ENCODE results near the gene LAPTM4A. TPM values are rescaled to one million over a fixed set of nuclear protein-coding genes. Genes with fewer than 3 reads are reported as not detected.
A peak's percentile ranks its signal among the peaks of the same experiment; 100 is the strongest.

LAPTM4A gene
- total RNA-seq, 4 donors from 2014 or later, result 138 to 216 (median 191) TPM

- Histone ChIP-seq H3K4me3 (no peak overlapping the region), H3K36me3 (peaks cover 0 to 3% (median 0%) of the 10 kb centered on the region in 3 donors)
- TF ChIP-seq POLR2A (IDR thresholded peaks at IDR 0.05) (no peak), EP300 (IDR thresholded peaks at IDR 0.05) (no peak)
- TF ChIP-seq, protein P1, sequence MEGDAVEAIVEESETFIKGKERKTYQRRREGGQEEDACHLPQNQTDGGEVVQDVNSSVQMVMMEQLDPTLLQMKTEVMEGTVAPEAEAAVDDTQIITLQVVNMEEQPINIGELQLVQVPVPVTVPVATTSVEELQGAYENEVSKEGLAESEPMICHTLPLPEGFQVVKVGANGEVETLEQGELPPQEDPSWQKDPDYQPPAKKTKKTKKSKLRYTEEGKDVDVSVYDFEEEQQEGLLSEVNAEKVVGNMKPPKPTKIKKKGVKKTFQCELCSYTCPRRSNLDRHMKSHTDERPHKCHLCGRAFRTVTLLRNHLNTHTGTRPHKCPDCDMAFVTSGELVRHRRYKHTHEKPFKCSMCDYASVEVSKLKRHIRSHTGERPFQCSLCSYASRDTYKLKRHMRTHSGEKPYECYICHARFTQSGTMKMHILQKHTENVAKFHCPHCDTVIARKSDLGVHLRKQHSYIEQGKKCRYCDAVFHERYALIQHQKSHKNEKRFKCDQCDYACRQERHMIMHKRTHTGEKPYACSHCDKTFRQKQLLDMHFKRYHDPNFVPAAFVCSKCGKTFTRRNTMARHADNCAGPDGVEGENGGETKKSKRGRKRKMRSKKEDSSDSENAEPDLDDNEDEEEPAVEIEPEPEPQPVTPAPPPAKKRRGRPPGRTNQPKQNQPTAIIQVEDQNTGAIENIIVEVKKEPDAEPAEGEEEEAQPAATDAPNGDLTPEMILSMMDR (IDR thresholded peaks at IDR 0.05), result no peak
Observed at GRCh38 chr2:20016346-20016745, 35.1 kb downstream of the LAPTM4A start.

GRCh38 chr2:20015482-20016083 lies 35.8 kb downstream of the LAPTM4A start:
- Histone ChIP-seq H3K4me3 (no peak overlapping the region), H3K9me3 (peaks cover 0 to 7% (median 0%) of the 10 kb centered on the region in 4 donors), H3K27me3 (no peaks in the 10 kb centered on the region), H3K36me3 (no peaks in the 10 kb centered on the region), H3K4me1 (peaks cover 0 to 21% (median 4%) of the 10 kb centered on the region in 4 donors), H3K27ac (no peak overlapping the region)
- 19 to 20% methylated on average over 2 of the region's 2 CpGs for WGBS, 2 donors
- TF ChIP-seq EP300 (IDR thresholded peaks at IDR 0.05), result no peak
- TF ChIP-seq, protein P1 (IDR thresholded peaks at IDR 0.05), result peak; percentile 46 to 78 (median 59)
- DNase-seq (ENCODE audit: low spot score in 2 of 2), result no peak

More at GRCh38 chr2:20016346-20016745, 35.1 kb downstream of the LAPTM4A start:
- Histone ChIP-seq H3K27ac (no peak overlapping the region), H3K4me1 (peaks cover 0 to 20% (median 4%) of the 10 kb centered on the region in 4 donors), H3K9me3 (peaks cover 0 to 13% (median 0%) of the 10 kb centered on the region in 4 donors), H3K27me3 (no peaks in the 10 kb centered on the region)
- DNase-seq (ENCODE audit: low spot score in 2 of 2), result no peak

DNA sequence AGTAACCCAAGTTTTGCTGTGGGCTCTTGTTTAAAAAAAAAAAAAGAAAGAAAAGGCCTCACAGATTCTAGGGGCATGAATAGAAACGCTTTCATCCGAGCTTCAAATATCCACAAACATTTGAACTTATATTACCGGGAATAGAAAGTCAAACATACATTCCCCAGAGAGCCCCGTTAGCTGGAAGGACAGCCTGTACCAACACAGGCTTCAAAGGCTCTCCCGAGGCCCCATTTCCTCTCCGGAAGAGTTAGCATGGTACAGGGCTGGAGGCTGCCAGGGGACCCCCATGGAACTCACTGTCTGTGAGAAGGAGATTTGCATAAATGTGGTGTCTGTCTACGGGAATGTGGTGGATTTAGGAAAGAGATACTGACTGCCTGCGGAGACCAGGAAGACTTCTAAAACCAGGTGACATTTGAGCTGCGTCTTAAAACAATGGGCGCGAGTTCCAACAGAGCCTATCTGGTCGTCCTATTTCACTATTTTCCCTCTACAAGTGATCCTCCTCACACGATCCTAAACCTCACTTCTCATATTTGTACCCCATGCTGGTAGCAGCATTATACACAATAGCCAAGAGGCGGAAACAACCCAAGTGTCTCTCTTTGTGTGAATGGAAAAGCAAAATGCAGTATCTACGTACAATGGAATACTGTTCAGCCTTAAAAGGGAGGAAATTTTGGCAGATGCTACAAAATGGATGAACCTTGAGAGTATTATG lies 38.1 kb downstream of the LAPTM4A start:
- no peaks in the 10 kb centered on the region for H3K36me3 ChIP-seq
- H3K27ac ChIP-seq, result peak overlapping the region; percentile 59 to 87 (median 69)
- 46 to 49% methylated on average over 15 of the region's 15 CpGs for WGBS, 2 donors
- H3K4me3 ChIP-seq, result peak overlapping the region; percentile 34 to 69 (median 42)
- H3K9me3 ChIP-seq, result peaks cover 0 to 6% (median 0%) of the 10 kb centered on the region in 4 donors
- no peak for DNase-seq (ENCODE audit: low spot score in 2 of 2)
- peak in 1 of 2 donors; percentile 4 for TF ChIP-seq EP300 (IDR thresholded peaks at IDR 0.05)
- no peak for TF ChIP-seq POLR2A (IDR thresholded peaks at IDR 0.05)
- TF ChIP-seq, protein P1 (IDR thresholded peaks at IDR 0.05), result no peak
- no peaks in the 10 kb centered on the region for H3K27me3 ChIP-seq
- peaks cover 0 to 21% (median 4%) of the 10 kb centered on the region in 4 donors for H3K4me1 ChIP-seq

DNA sequence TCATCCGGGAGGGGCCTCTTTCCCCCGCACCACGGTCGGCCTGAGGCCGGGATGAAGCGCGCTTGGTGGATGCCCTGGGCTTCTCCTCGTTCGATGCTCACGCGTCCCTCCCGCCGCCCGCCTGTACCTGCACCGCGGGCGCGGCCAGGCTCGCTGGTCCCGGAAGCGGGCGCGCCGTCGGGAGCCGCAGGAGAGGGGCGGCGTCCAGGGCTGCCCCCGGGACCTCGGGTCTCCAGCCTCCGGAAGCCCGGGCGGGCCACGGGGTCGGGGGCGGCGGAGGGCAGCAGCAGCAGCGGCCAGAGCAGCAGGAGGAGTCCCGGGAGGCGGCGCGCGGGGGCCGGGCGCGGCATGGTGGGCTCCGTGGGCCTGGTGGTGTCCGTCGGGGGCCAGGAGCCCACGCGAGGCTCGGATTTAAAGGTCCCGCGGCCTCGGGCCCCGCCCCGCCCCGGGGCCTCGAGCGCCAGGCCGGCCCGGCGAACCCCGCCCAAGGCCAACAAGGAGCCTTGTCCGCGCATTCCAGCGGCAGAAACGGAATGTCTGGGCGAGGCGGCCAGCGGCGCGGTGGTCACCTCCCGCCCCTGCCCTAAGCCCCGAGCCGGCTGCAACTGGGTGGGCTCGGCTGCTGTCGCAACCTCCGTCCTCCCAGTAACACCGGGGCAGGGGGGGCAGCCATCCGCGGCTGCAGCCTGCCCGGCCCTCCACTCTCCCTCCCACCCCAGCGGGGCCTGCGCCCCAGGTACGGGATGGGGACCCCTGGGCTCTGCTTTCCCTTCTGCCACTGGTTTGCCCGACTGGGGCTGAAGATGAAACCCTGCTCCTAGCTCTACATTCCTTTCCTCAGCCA lies 38.9 kb downstream of the LAPTM4A start, which contains the start of gene MATN3:
Gene MATN3, minus strand, starts transcription at position 387 of the 844 bp plus-strand sequence. Its CDS starts 37 bp downstream, at position 350.
- TF ChIP-seq, protein P1 (IDR thresholded peaks at IDR 0.05), result no peak
- no peak for TF ChIP-seq POLR2A (IDR thresholded peaks at IDR 0.05)
- no peak for TF ChIP-seq EP300 (IDR thresholded peaks at IDR 0.05)
- WGBS, 2 donors, result 1% methylated on average over 41 to 49 of the region's 87 CpGs
- H3K36me3 ChIP-seq, result no peaks in the 10 kb centered on the region
- no peaks in the 10 kb centered on the region for H3K27me3 ChIP-seq
- DNase-seq (ENCODE audit: low spot score in 2 of 2), result no peak
- H3K9me3 ChIP-seq, result peaks cover 0 to 6% (median 0%) of the 10 kb centered on the region in 4 donors
- peak within 1 kb of the TSS; percentile 59 to 87 (median 69) for H3K27ac ChIP-seq
- H3K4me1 ChIP-seq, result peaks cover 0 to 21% (median 4%) of the 10 kb centered on the region in 4 donors
- H3K4me3 ChIP-seq, result peak within 1 kb of the TSS; percentile 34 to 69 (median 42)
